Progenitor cell of endocrine pancreas (in vitro differentiated cells): ENCODE results near the gene ABCC10. TPM values are rescaled to one million over a fixed set of nuclear protein-coding genes. Genes with fewer than 3 reads are reported as not detected.
"Not testable (repeated sequence)": the region's sequence is repeated elsewhere in the genome, so short reads cannot be mapped to it uniquely, and the experiment has no call there.

Experiments used
- DNase-seq: peaks from one replicate; pipeline ENCODE4 v3.0.0; 2021; ENCODE audit warnings: low spot score; ENCODE audit not compliant: unreplicated experiment
- H3K27ac Mint-ChIP-seq: 2 replicates; pipeline ENCODE4 v1.8.0; 2021; ENCODE audit warnings: mild to moderate bottlenecking, moderate library complexity, mixed read lengths
- H3K27me3 Mint-ChIP-seq: 2 replicates; pipeline ENCODE4 v1.8.0; 2021; ENCODE audit warnings: mixed read lengths
- H3K36me3 Mint-ChIP-seq: 2 replicates; pipeline ENCODE4 v1.8.0; 2022; ENCODE audit warnings: mixed read lengths; ENCODE audit not compliant: insufficient read depth
- H3K4me1 Mint-ChIP-seq: 2 replicates; pipeline ENCODE4 v1.8.0; 2021; ENCODE audit warnings: low read depth, mixed read lengths
- H3K4me3 Mint-ChIP-seq: 2 replicates; pipeline ENCODE4 v1.8.0; 2021; ENCODE audit warnings: low read depth, mild to moderate bottlenecking, moderate library complexity, mixed read lengths
- H3K9me3 Mint-ChIP-seq: 2 replicates; pipeline ENCODE4 v1.8.0; 2021; ENCODE audit warnings: low read depth, mixed read lengths
- CTCF ChIP-seq: fragments of 200-600 bp; sonication (generic); IDR thresholded peaks from one replicate; pipeline ENCODE4 v1.5.0; 2021; ENCODE audit warnings: antibody characterized with exemption, mild to moderate bottlenecking; ENCODE audit not compliant: unreplicated experiment
- total RNA-seq: library from RNA; stranded (reverse); gene quantifications from 2 replicates; pipeline ENCODE4 v1.2.1, GENCODE V29; 2021

The ABCC10 gene
- total RNA-seq, 1 donor from 2014 or later, result 68.8 TPM

DNA sequence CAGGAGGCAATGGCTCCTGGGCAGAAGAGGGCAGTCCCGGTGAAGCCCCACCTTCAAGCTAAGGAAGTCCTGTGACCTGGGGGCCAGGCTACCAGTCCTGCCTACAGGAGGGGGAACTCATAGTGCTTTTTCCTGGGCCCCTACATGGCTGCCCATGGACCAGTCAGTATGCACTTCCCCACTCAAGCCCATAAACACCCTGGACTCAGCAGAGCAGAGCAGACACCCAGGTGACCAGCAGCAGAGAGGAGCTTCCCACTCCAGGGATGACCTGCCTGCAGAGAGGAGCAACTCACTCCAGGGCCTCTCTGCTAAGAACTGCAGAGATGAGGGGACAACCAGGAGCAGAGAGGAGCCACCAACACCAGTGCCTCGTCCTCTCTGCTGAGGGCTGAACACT is 14.3 kb upstream of the ABCC10 start:
- no peaks in the 10 kb centered on the region for H3K4me1 Mint-ChIP-seq
- TF ChIP-seq CTCF, result no peak
- peaks cover 10% of the 10 kb centered on the region for H3K27me3 Mint-ChIP-seq
- DNase-seq, result no peak
- H3K36me3 Mint-ChIP-seq, result no peaks in the 10 kb centered on the region
- H3K9me3 Mint-ChIP-seq, result no peaks in the 10 kb centered on the region
- no peak overlapping the region for H3K27ac Mint-ChIP-seq
- H3K4me3 Mint-ChIP-seq, result no peak overlapping the region

DNA sequence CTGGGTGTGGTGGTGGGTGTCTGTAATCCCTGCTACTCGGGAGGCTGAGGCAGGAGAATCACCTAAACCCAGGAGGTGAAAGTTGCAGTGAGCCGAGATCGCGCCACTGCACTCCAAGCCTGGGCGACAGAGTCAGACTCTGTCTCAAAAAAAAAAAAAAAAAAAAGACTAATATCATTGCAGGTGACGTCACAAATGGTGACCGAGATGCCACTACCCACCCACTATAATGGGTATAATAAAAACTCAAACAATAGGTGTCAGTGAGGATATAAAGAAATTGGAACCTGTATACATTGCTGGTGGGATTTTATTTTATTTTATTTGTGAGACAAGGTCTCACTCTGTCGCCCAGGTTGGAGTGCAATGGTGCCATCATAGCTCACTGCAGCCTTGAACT is 12.1 kb upstream of the ABCC10 start:
- H3K4me1 Mint-ChIP-seq, H3K9me3 Mint-ChIP-seq, H3K27ac Mint-ChIP-seq, H3K4me3 Mint-ChIP-seq, DNase-seq, H3K36me3 Mint-ChIP-seq: not testable (repeated sequence)
- H3K27me3 Mint-ChIP-seq, result peaks cover 20% of the 10 kb centered on the region

DNA sequence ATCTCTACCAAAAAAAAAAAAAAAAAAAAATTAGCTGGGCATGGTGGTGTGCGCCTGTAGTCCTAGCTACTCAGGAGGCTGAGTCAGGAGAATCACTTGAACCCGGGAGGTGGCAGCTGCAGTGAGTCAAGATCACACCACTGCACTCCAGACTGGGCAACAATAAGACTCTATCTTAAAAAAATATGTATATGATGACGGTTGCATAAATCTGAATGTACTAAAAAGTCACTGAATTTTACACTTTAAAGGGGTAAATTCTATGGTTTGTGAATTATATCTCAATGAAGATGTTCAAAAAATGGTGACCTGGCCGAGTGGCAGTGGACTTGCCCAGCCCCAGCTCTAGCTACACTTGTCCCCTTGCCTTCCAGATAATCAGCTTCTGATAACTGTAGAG is 10.4 kb upstream of the ABCC10 start:
- H3K27ac Mint-ChIP-seq, result no peak overlapping the region
- H3K4me3 Mint-ChIP-seq, result no peak overlapping the region
- no peaks in the 10 kb centered on the region for H3K4me1 Mint-ChIP-seq
- H3K9me3 Mint-ChIP-seq, result no peaks in the 10 kb centered on the region
- H3K27me3 Mint-ChIP-seq, result peaks cover 20% of the 10 kb centered on the region
- H3K36me3 Mint-ChIP-seq, result no peaks in the 10 kb centered on the region
- DNase-seq, result no peak
- TF ChIP-seq CTCF, result no peak

GRCh38 chr6:43420012-43420709 is 7.2 kb upstream of the ABCC10 start:
- H3K36me3 Mint-ChIP-seq, result no peaks in the 10 kb centered on the region
- peaks cover 20% of the 10 kb centered on the region for H3K27me3 Mint-ChIP-seq
- no peak overlapping the region for H3K27ac Mint-ChIP-seq

DNA sequence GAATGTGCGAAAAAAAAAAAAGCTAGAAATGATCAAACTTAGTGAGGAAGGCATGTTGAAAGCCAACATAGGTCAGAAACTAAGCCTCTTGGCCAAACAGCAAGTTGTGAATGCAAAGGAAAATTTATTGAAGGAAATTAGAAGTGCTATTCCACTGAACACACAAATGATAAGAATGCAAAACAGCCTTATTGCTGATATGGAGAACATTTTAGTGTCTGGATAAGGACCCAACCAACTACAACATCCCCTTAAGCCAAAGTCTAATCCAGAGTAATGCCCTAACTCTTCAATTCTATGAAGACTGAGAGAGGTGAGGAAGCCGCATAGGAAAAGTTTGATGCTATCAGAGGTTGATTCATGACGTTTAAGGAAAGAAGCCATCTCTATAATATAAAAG is 5.5 kb upstream of the ABCC10 start:
- Mint-ChIP-seq H3K4me1 (no peaks in the 10 kb centered on the region), H3K27ac (no peak overlapping the region), H3K4me3 (no peak overlapping the region), H3K27me3 (peaks cover 20% of the 10 kb centered on the region), H3K9me3 (peaks cover 3% of the 10 kb centered on the region), H3K36me3 (no peaks in the 10 kb centered on the region)
- DNase-seq, result no peak
- TF ChIP-seq CTCF, result no peak

More at GRCh38 chr6:43420012-43420709, 7.2 kb upstream of the ABCC10 start:
- Mint-ChIP-seq H3K9me3 (no peaks in the 10 kb centered on the region), H3K4me1 (no peaks in the 10 kb centered on the region), H3K4me3 (no peak overlapping the region)
- TF ChIP-seq CTCF, result no peak
- no peak for DNase-seq

DNA sequence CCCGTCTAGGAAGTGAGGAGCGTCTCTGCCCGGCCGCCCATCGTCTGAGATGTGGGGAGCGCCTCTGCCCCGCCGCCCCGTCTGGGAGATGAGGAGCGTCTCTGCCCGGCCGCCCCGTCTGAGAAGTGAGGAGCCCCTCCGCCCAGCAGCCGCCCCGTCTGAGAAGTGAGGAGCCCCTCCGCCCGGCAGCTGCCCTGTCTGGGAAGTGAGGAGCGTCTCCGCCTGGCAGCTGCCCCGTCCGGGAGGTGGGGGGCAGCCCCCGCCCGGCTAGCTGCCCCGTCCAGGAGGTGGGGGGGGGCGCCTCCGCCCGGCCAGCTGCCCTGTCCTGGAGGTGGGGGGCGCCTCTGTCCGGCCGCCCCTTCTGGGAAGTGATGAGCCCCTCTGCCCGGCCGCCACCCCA is 2.3 kb upstream of the ABCC10 start:
- not testable (repeated sequence) for H3K27me3 Mint-ChIP-seq, DNase-seq, H3K9me3 Mint-ChIP-seq, H3K4me3 Mint-ChIP-seq, H3K27ac Mint-ChIP-seq, H3K36me3 Mint-ChIP-seq
- peaks cover 11% of the 10 kb centered on the region for H3K4me1 Mint-ChIP-seq
